ENCODE data around the gene ARAP2.
"Not testable (repeated sequence)": the region's sequence is repeated elsewhere in the genome, so short reads cannot be mapped to it uniquely, and the experiment has no call there.

The ARAP2 gene

GRCh38 chr4:36187723-36188333, 56.5 kb downstream of the ARAP2 start:
- DNase-seq (ENCODE audit: extremely low read depth, low read depth) = no peak
- no peak for TF ChIP-seq CTCF (IDR thresholded peaks at IDR 0.05; ENCODE audit: low read depth, low read length, missing control alignments)

DNA sequence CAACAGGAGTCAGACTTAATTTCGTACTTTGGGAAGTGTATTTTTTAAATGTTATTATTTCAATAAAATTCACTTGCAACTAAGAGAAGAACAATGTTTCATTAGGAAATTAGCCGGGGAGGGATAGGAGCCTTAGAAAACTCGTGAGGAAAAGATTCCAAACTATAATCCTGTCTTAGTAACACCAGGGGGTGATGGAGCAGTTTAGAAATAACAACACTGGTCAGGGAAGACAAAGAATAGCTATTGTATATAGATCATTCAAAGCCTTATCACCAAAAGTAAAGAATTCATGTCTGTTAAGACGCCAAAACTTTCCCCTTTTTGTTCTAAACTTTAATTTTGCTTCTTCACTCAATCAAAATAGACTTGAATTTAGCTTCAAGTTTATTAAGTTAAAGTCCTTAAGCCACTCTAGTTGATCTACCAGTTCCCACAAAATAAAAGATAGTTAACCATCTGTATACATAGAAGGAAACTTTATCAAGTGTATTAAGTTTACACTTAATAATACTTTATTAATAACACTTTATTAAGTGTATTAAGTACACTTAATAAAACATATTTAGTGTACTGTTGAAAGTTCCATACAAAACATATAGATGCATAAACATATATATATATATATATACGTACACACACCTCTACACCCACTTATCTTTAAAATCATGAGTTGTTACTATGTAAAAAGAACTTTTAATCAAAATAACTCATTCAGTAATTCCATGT, 60.5 kb downstream of the ARAP2 start:
- no peak for DNase-seq (ENCODE audit: extremely low read depth, low read depth)
- H3K4me3 ChIP-seq (replicated peaks; ENCODE audit: low read depth, low read length) = no peak overlapping the region
- no peak for TF ChIP-seq CTCF (IDR thresholded peaks at IDR 0.05; ENCODE audit: low read depth, low read length, missing control alignments)

More at GRCh38 chr4:36187723-36188333, 56.5 kb downstream of the ARAP2 start:
- no peak overlapping the region for H3K4me3 ChIP-seq (replicated peaks; ENCODE audit: low read depth, low read length)

DNA sequence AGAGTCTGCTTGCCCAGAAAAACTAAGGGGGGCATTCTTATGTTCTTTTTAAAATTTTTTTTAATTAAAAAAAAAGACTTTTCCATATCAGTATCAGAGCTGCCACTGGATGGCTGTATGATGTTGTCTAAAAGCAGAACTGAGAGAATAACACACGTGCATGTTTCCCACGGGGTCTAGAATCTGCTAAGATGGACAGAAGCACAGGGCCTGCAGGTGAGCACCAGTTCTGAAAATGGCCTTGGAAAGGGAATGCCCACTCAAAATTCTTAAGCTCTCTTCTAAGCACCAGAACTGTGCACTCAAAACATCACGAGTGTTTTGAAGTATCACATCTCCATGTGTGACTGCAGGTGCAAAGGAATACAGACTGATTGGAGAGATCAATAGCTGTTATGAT, 61.1 kb downstream of the ARAP2 start:
- H3K4me3 ChIP-seq (replicated peaks; ENCODE audit: low read depth, low read length) = no peak overlapping the region
- no peak for DNase-seq (ENCODE audit: extremely low read depth, low read depth)
- no peak for TF ChIP-seq CTCF (IDR thresholded peaks at IDR 0.05; ENCODE audit: low read depth, low read length, missing control alignments)

- not testable (repeated sequence) for H3K4me3 ChIP-seq (replicated peaks; ENCODE audit: low read depth, low read length); DNase-seq (ENCODE audit: extremely low read depth, low read depth)
Observed at GRCh38 chr4:36182315-36182714, 62.0 kb downstream of the ARAP2 start.

- TF ChIP-seq CTCF (IDR thresholded peaks at IDR 0.05; ENCODE audit: low read depth, low read length, missing control alignments) = no peak
- no peak overlapping the region for H3K4me3 ChIP-seq (replicated peaks; ENCODE audit: low read depth, low read length)
- DNase-seq (ENCODE audit: extremely low read depth, low read depth) = no peak
Observed at GRCh38 chr4:36180206-36180605, 64.1 kb downstream of the ARAP2 start.

- TF ChIP-seq CTCF (IDR thresholded peaks at IDR 0.05; ENCODE audit: low read depth, low read length, missing control alignments) = no peak
- no peak for DNase-seq (ENCODE audit: extremely low read depth, low read depth)
- no peak overlapping the region for H3K4me3 ChIP-seq (replicated peaks; ENCODE audit: low read depth, low read length)
Observed at GRCh38 chr4:36178484-36178883, 65.8 kb downstream of the ARAP2 start.

DNA sequence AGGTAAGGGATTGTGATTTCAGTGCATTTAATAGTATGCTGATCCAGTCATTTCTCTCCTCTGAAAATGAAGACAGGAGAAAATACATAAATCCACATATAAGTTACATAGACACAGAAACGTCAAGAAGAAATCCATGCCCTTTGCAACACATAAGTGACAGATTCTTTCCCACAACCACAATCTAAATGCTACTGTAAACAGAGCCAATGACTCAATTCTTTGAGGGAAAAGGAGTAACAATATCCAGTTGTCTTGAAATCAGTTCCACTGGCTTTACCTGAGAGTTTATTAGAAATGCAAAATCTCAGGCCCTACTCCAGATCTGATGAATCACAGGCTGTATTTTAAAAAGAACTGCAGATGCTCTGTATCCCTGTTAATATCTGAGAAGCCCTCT, 66.4 kb downstream of the ARAP2 start:
- TF ChIP-seq CTCF (IDR thresholded peaks at IDR 0.05; ENCODE audit: low read depth, low read length, missing control alignments) = no peak
- H3K4me3 ChIP-seq (replicated peaks; ENCODE audit: low read depth, low read length) = no peak overlapping the region
- DNase-seq (ENCODE audit: extremely low read depth, low read depth) = no peak

Measured in HFF-Myc (cell line).